ENCODE measurements around the gene ATP5ME.

DNA sequence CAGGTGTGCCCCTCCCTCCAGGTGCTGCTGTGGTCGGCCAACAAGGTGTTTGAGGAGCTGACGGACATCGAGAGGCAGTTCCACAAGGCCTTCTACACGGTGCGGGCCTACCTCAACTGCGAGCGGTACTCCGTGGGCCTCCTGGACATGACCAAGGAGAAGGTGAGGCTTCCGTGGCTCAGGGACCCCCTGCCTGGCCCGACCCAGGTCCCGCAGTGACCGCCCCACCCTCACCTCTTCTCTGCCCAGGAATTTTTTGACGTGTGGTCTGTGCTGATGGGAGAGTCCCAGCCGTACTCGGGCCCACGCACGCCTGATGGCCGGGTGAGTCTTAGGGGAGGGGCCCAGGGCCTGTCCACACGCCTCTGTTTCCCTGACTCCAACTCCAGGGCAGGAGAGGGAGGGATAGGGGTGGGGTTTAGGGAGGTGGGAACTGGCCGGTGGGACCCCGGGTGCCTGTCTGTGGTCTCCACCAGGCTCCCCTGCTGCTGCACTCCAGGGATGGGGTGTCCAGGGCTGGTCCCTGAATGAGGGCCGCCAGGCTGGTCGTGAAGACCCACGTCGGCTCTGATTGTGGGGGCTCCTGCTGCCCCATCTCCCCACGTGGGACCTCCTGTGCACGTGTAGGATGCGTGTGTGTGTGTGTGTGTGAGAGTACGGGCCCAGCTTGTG lies 20.1 kb downstream of the ATP5ME start:
- TF ChIP-seq CTCF (IDR thresholded peaks at IDR 0.05) (no peak), POLR2A (IDR thresholded peaks at IDR 0.05) (no peak)
